Measurements from ENCODE around the gene PIK3R6. TPM values are rescaled to one million over a fixed set of nuclear protein-coding genes. Genes with fewer than 3 reads are reported as not detected.
A peak's percentile ranks its signal among the peaks of the same experiment; 100 is the strongest.

Gene PIK3R6
- total and polyA plus RNA-seq, 2 experiments from 2014 or later = 0.43 to 0.63 TPM

- DNase-seq = peak; percentile 70
- Histone ChIP-seq H3K4me2 (ENCODE audit: unreplicated experiment) (no peak overlapping the region), H3K79me2 (ENCODE audit: insufficient read depth) (no peaks in the 10 kb centered on the region), H2AFZ (peak overlapping the region; percentile 80), H3F3A (ENCODE audit: insufficient read depth) (no peaks in the 10 kb centered on the region), H3K9ac (no peak overlapping the region), H4K20me1 (ENCODE audit: insufficient read depth) (no peaks in the 10 kb centered on the region), H3K9me3 (ENCODE audit: low read depth) (no peaks in the 10 kb centered on the region), H3K27ac (no peak overlapping the region), H3K36me3 (ENCODE audit: low read depth) (no peaks in the 10 kb centered on the region), H3K9me2 (ENCODE audit: insufficient read depth) (no peaks in the 10 kb centered on the region), H3K4me3 (no peak overlapping the region), H3K27me3 (replicated peaks; ENCODE audit: insufficient read depth) (no peaks in the 10 kb centered on the region), H3K4me1 (ENCODE audit: insufficient read depth) (peaks cover 7% of the 10 kb centered on the region; the same call in 1 of the 2 replicates)
- in situ Hi-C loops (cut with MboI) = no loop called here
- TF ChIP-seq EZH2 (IDR thresholded peaks at IDR 0.05; ENCODE audit: insufficient read depth, poor library complexity, severe bottlenecking) (no peak), EZH2phosphoT487 (IDR thresholded peaks at IDR 0.05; ENCODE audit: insufficient read depth, low read depth) (no peak)
Measured at GRCh38 chr17:8846768-8847211, 20.7 kb downstream of the PIK3R6 start.

GRCh38 chr17:8844229-8845218 is 22.9 kb downstream of the PIK3R6 start:
- Histone ChIP-seq H3K79me2 (ENCODE audit: insufficient read depth) (no peaks in the 10 kb centered on the region), H3K27me3 (replicated peaks; ENCODE audit: insufficient read depth) (no peaks in the 10 kb centered on the region), H3K9me3 (ENCODE audit: low read depth) (no peaks in the 10 kb centered on the region), H3K4me2 (ENCODE audit: unreplicated experiment) (no peak overlapping the region), H2AFZ (peak overlapping the region; percentile 39; the same call in 1 of the 2 replicates), H3K9ac (no peak overlapping the region), H3K4me1 (ENCODE audit: insufficient read depth) (peaks cover 7% of the 10 kb centered on the region; the same call in 1 of the 2 replicates), H4K20me1 (ENCODE audit: insufficient read depth) (no peaks in the 10 kb centered on the region), H3F3A (ENCODE audit: insufficient read depth) (no peaks in the 10 kb centered on the region), H3K27ac (no peak overlapping the region), H3K4me3 (no peak overlapping the region), H3K9me2 (ENCODE audit: insufficient read depth) (no peaks in the 10 kb centered on the region), H3K36me3 (ENCODE audit: low read depth) (no peaks in the 10 kb centered on the region)
- no peak for TF ChIP-seq EZH2 (IDR thresholded peaks at IDR 0.05; ENCODE audit: insufficient read depth, poor library complexity, severe bottlenecking)
- no peak for TF ChIP-seq EZH2phosphoT487 (IDR thresholded peaks at IDR 0.05; ENCODE audit: insufficient read depth, low read depth)
- in situ Hi-C loops (cut with MboI) = no loop called here
- DNase-seq = peak; percentile 40
- 40% methylated on average over 9 of the region's 9 CpGs for WGBS, 2 experiments (ENCODE audit: low coverage in 1 of 2, low lambda C conversion rate in 2 of 2, missing lambda C conversion rate in 2 of 2)

GRCh38 chr17:8843344-8843743 is 24.1 kb downstream of the PIK3R6 start:
- Histone ChIP-seq H3F3A (ENCODE audit: insufficient read depth) (no peaks in the 10 kb centered on the region), H3K27ac (no peak overlapping the region), H3K4me2 (ENCODE audit: unreplicated experiment) (no peak overlapping the region), H3K9me3 (ENCODE audit: low read depth) (no peaks in the 10 kb centered on the region), H3K4me1 (ENCODE audit: insufficient read depth) (peaks cover 7% of the 10 kb centered on the region; the same call in 1 of the 2 replicates), H3K36me3 (ENCODE audit: low read depth) (no peaks in the 10 kb centered on the region), H2AFZ (no peak overlapping the region), H3K27me3 (replicated peaks; ENCODE audit: insufficient read depth) (no peaks in the 10 kb centered on the region), H3K79me2 (ENCODE audit: insufficient read depth) (no peaks in the 10 kb centered on the region), H4K20me1 (ENCODE audit: insufficient read depth) (no peaks in the 10 kb centered on the region), H3K9ac (no peak overlapping the region), H3K4me3 (no peak overlapping the region), H3K9me2 (ENCODE audit: insufficient read depth) (no peaks in the 10 kb centered on the region)
- in situ Hi-C loops (cut with MboI) = no loop called here
- no peak for TF ChIP-seq EZH2 (IDR thresholded peaks at IDR 0.05; ENCODE audit: insufficient read depth, poor library complexity, severe bottlenecking)
- TF ChIP-seq EZH2phosphoT487 (IDR thresholded peaks at IDR 0.05; ENCODE audit: insufficient read depth, low read depth) = no peak
- 13 to 19% methylated on average over 2 of the region's 2 CpGs for WGBS, 2 experiments (ENCODE audit: low coverage in 1 of 2, low lambda C conversion rate in 2 of 2, missing lambda C conversion rate in 2 of 2)
- DNase-seq = no peak

GRCh38 chr17:8841844-8842243 is 25.6 kb downstream of the PIK3R6 start:
- H4K20me1 ChIP-seq (ENCODE audit: insufficient read depth) = no peaks in the 10 kb centered on the region
- H3K9me3 ChIP-seq (ENCODE audit: low read depth) = no peaks in the 10 kb centered on the region
- no peak overlapping the region for H3K4me2 ChIP-seq (ENCODE audit: unreplicated experiment)
- H3F3A ChIP-seq (ENCODE audit: insufficient read depth) = no peaks in the 10 kb centered on the region
- no peaks in the 10 kb centered on the region for H3K9me2 ChIP-seq (ENCODE audit: insufficient read depth)
- no peaks in the 10 kb centered on the region for H3K79me2 ChIP-seq (ENCODE audit: insufficient read depth)
- in situ Hi-C loops (cut with MboI) = no loop called here
- H2AFZ ChIP-seq = no peak overlapping the region
- no peaks in the 10 kb centered on the region for H3K27me3 ChIP-seq (replicated peaks; ENCODE audit: insufficient read depth)
- no peak overlapping the region for H3K9ac ChIP-seq
- 59 to 67% methylated on average over 4 of the region's 4 CpGs for WGBS, 2 experiments (ENCODE audit: low coverage in 1 of 2, low lambda C conversion rate in 2 of 2, missing lambda C conversion rate in 2 of 2)
- H3K36me3 ChIP-seq (ENCODE audit: low read depth) = no peaks in the 10 kb centered on the region
- peaks cover 7% of the 10 kb centered on the region; the same call in 1 of the 2 replicates for H3K4me1 ChIP-seq (ENCODE audit: insufficient read depth)
- no peak for DNase-seq
- H3K27ac ChIP-seq = no peak overlapping the region
- H3K4me3 ChIP-seq = no peak overlapping the region
- TF ChIP-seq EZH2 (IDR thresholded peaks at IDR 0.05; ENCODE audit: insufficient read depth, poor library complexity, severe bottlenecking) = no peak
- TF ChIP-seq EZH2phosphoT487 (IDR thresholded peaks at IDR 0.05; ENCODE audit: insufficient read depth, low read depth) = no peak
